ENCODE results near the gene ZFAND6.

The ZFAND6 gene

GRCh38 chr15:80176443-80176842, 117.0 kb downstream of the ZFAND6 start:
- CTCF ChIA-PET, result interaction anchor here (1.0 to 1.2 kb wide), 2 partner anchors 14 to 16 kb away, joined by 3 read pairs; no protein-coding TSS in a partner anchor
- TF ChIP-seq CTCF (IDR thresholded peaks at IDR 0.05; ENCODE audit: insufficient read depth, low read length, missing control alignments), result no peak
- DNase-seq (ENCODE audit: low read depth, low spot score), result no peak
- POLR2A ChIA-PET, result no interaction called here
- H3K4me3 ChIP-seq (ENCODE audit: low read depth, low read length), result no peak overlapping the region

DNA sequence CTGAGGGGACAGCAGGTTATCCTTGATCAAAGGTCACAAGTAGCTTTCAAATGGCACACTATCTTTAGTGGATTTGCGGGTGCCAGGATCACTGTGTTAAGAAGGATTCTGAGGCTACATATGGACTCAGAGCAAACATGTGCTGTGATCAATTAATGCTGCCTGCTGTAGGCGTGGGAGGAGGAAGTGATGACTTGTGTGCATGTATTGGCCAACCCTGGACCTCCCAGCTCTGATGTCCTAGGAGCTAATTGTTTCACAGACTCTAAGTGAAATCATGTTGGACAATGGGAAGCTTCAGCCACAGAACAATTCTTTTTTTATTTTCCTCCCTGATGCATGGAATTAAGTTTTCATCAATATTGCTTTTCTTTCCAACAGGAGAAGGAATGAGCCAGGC, 117.7 kb downstream of the ZFAND6 start:
- H3K4me3 ChIP-seq (ENCODE audit: low read depth, low read length), result no peak overlapping the region
- CTCF ChIA-PET, result interaction anchor here (1.0 to 1.2 kb wide), 2 partner anchors 15 to 16 kb away, joined by 3 read pairs; no protein-coding TSS in a partner anchor
- TF ChIP-seq CTCF (IDR thresholded peaks at IDR 0.05; ENCODE audit: insufficient read depth, low read length, missing control alignments), result no peak
- no peak for DNase-seq (ENCODE audit: low read depth, low spot score)
- POLR2A ChIA-PET, result no interaction called here

DNA sequence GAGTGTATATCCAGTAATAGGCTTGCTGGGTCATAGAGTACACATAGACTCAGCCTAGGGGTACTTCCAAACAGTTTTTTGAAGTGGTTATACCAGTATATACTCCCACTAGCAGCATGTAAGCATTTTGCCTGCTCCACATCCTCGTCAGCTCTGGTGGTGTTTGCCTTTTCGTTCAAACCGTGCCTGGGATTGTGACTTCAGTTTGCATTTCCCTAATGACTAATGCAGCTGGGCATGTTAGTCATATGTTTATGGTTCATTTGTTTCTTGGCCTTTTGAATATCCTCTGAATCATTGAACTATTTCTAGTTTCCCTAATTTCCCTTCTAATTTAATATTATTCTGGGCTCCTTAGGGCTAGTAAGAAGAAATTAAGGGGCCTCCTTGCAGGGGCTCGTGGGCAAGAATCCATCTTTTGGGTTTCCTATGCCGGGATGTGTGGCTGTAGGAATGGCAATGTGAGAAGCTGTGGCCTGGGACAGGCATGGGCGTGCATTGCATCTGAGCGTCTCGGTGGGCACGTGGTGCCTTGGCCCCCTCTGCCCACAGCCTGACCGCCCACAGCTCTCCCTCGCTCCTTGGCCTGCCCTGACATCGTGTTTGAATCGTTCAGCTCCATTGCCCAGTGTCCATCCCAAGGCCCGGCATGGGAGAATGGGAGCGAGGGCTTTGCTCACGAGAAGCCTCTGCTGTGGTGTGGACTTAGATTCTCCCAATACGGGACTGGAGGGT, 119.7 kb downstream of the ZFAND6 start:
- ChIA-PET POLR2A (no interaction called here), CTCF (interaction anchor here (1.6 kb wide), 1 partner anchor 9 kb away, joined by 3 read pairs; no protein-coding TSS in a partner anchor)
- DNase-seq (ENCODE audit: low read depth, low spot score), result peak; percentile 59
- H3K4me3 ChIP-seq (ENCODE audit: low read depth, low read length), result no peak overlapping the region
- no peak for TF ChIP-seq CTCF (IDR thresholded peaks at IDR 0.05; ENCODE audit: insufficient read depth, low read length, missing control alignments)

DNA sequence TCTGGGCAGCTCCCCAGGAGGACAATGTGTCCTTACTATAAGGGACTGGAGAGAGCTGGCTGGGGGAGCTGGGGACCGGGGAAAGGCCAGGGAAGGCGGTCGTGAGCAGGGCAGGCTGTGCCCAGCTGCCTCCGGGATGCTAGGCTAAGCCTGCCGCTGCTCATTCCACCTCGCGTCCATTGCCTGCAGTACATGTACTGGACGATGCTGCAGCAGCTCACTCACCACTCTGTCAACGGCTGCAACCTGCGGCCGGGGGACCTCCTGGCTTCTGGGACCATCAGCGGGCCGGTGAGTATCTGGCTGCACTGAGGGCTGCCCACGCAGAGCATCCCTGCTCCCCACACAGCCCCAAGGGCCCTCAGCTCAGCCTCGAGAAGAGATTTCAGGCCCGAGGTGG, 120.5 kb downstream of the ZFAND6 start:
- DNase-seq (ENCODE audit: low read depth, low spot score), result no peak
- TF ChIP-seq CTCF (IDR thresholded peaks at IDR 0.05; ENCODE audit: insufficient read depth, low read length, missing control alignments), result no peak
- POLR2A ChIA-PET, result no interaction called here
- H3K4me3 ChIP-seq (ENCODE audit: low read depth, low read length), result no peak overlapping the region
- CTCF ChIA-PET, result interaction anchor here (1.6 kb wide), 1 partner anchor 8 kb away, joined by 3 read pairs; no protein-coding TSS in a partner anchor

DNA sequence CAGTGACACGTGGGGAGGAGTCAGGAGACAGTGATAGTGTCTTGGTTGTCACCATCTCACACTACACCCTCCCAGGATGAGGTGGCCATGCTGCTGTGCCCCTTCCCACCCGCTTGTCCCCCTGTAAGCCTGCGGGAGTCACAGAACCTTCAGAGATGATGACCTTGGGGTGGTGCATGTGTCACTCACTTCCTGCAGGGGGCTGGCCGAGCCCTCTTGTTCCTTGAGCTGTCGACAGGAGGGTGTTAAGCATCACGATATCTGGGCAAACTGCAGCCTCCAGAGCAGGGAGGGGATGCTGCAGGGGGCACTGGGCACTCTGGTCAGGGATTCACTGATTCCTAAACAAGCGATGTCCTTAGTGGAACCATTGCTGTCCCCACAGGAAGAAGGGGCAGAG, 121.0 kb downstream of the ZFAND6 start:
- ChIA-PET POLR2A (no interaction called here), CTCF (interaction anchor here (1.4 to 2.4 kb wide), 2 partner anchors 8 to 12 kb away, joined by 3 to 11 read pairs; no protein-coding TSS in a partner anchor)
- no peak for TF ChIP-seq CTCF (IDR thresholded peaks at IDR 0.05; ENCODE audit: insufficient read depth, low read length, missing control alignments)
- no peak for DNase-seq (ENCODE audit: low read depth, low spot score)
- H3K4me3 ChIP-seq (ENCODE audit: low read depth, low read length), result no peak overlapping the region

GRCh38 chr15:80180986-80181385, 121.5 kb downstream of the ZFAND6 start:
- TF ChIP-seq CTCF (IDR thresholded peaks at IDR 0.05; ENCODE audit: insufficient read depth, low read length, missing control alignments), result no peak
- DNase-seq (ENCODE audit: low read depth, low spot score), result no peak
- CTCF ChIA-PET, result interaction anchor here (1.1 to 2.4 kb wide), 3 partner anchors 8 to 20 kb away, joined by 3 to 11 read pairs (median 3); no protein-coding TSS in a partner anchor
- POLR2A ChIA-PET, result no interaction called here
- H3K4me3 ChIP-seq (ENCODE audit: low read depth, low read length), result no peak overlapping the region

Measured in AG04449 (cell line).